ENCODE measurements around the gene ST6GALNAC1. TPM values are rescaled to one million over a fixed set of nuclear protein-coding genes. Genes with fewer than 3 reads are reported as not detected.

Gene ST6GALNAC1
- total RNA-seq, 4 donors from 2014 or later = 121 to 281 (median 182) TPM

GRCh38 chr17:76685366-76685765 is 41.8 kb upstream of the ST6GALNAC1 start:
- TF ChIP-seq EP300 (IDR thresholded peaks at IDR 0.05; ENCODE audit: low read depth) = no peak
- TF ChIP-seq CTCF (IDR thresholded peaks at IDR 0.05) = no peak
- TF ChIP-seq POLR2AphosphoS5 (IDR thresholded peaks at IDR 0.05) = no peak
- no peak for TF ChIP-seq POLR2A (IDR thresholded peaks at IDR 0.05)
- in situ Hi-C loops (cut with MboI; ENCODE audit: low pct_ligation_motif_present in 1 of 4, low pct_unique_long_range_greater_than_20kb in 1 of 4, low sequenced_read_pairs in 3 of 4) (no loop called here), intact Hi-C loops (cut with DNase I; ENCODE audit: low total_unique reads) (no loop called here)
- peak overlapping the region in 3 of 4 donors; percentile 79 to 89 (median 89) for H3K27ac ChIP-seq
- no peaks in the 10 kb centered on the region for H3K27me3 ChIP-seq
- peaks cover 24 to 74% (median 50%) of the 10 kb centered on the region in 4 donors for H3K4me1 ChIP-seq
- no peaks in the 10 kb centered on the region for H3K9me3 ChIP-seq
- H3K4me3 ChIP-seq = no peak overlapping the region
- no peaks in the 10 kb centered on the region for H3K36me3 ChIP-seq
- WGBS, 2 donors (ENCODE audit: low coverage in 1 of 2) = 83% methylated on average over 12 of the region's 12 CpGs; no CpG with 5 or more reads in 1 of the 2 donors
- no peak for DNase-seq

GRCh38 chr17:76684756-76685155 is 41.2 kb upstream of the ST6GALNAC1 start:
- H3K9me3 ChIP-seq = no peaks in the 10 kb centered on the region
- in situ Hi-C loops (cut with MboI; ENCODE audit: low pct_ligation_motif_present in 1 of 4, low pct_unique_long_range_greater_than_20kb in 1 of 4, low sequenced_read_pairs in 3 of 4) = no loop called here
- no peak overlapping the region for H3K4me3 ChIP-seq
- H3K27me3 ChIP-seq = no peaks in the 10 kb centered on the region
- no peak for DNase-seq
- H3K4me1 ChIP-seq = peaks cover 24 to 76% (median 51%) of the 10 kb centered on the region in 4 donors
- TF ChIP-seq POLR2A (IDR thresholded peaks at IDR 0.05) (no peak), EP300 (IDR thresholded peaks at IDR 0.05; ENCODE audit: low read depth) (no peak), POLR2AphosphoS5 (IDR thresholded peaks at IDR 0.05) (no peak), CTCF (IDR thresholded peaks at IDR 0.05) (no peak)
- 68% methylated on average over 7 of the region's 7 CpGs; no CpG with 5 or more reads in 1 of the 2 donors for WGBS, 2 donors (ENCODE audit: low coverage in 1 of 2)
- H3K36me3 ChIP-seq = no peaks in the 10 kb centered on the region
- intact Hi-C loops (cut with DNase I; ENCODE audit: low total_unique reads) = loop anchor here (5.0 kb wide), 1 partner anchor 33 kb away; no protein-coding TSS in a partner anchor
- peak overlapping the region in 3 of 4 donors; percentile 26 to 89 (median 79) for H3K27ac ChIP-seq

- 80% methylated on average over 24 of the region's 25 CpGs; no CpG with 5 or more reads in 1 of the 2 donors for WGBS, 2 donors (ENCODE audit: low coverage in 1 of 2)
- no peaks in the 10 kb centered on the region for H3K9me3 ChIP-seq
- H3K27me3 ChIP-seq = no peaks in the 10 kb centered on the region
- H3K4me1 ChIP-seq = peaks cover 24 to 70% (median 50%) of the 10 kb centered on the region in 4 donors
- no peak for TF ChIP-seq POLR2A (IDR thresholded peaks at IDR 0.05)
- TF ChIP-seq CTCF (IDR thresholded peaks at IDR 0.05) = no peak
- no peak for TF ChIP-seq POLR2AphosphoS5 (IDR thresholded peaks at IDR 0.05)
- TF ChIP-seq EP300 (IDR thresholded peaks at IDR 0.05; ENCODE audit: low read depth) = no peak
- intact Hi-C loops (cut with DNase I; ENCODE audit: low total_unique reads) = loop anchor here (5.0 kb wide), 1 partner anchor 33 kb away; no protein-coding TSS in a partner anchor
- H3K36me3 ChIP-seq = no peaks in the 10 kb centered on the region
- no peak for DNase-seq
- no peak overlapping the region for H3K4me3 ChIP-seq
- in situ Hi-C loops (cut with MboI; ENCODE audit: low pct_ligation_motif_present in 1 of 4, low pct_unique_long_range_greater_than_20kb in 1 of 4, low sequenced_read_pairs in 3 of 4) = no loop called here
- H3K27ac ChIP-seq = peak overlapping the region in 3 of 4 donors; percentile 26 to 89 (median 79)
Measured at GRCh38 chr17:76683921-76684745, 40.6 kb upstream of the ST6GALNAC1 start.

GRCh38 chr17:76683011-76683755 is 39.6 kb upstream of the ST6GALNAC1 start:
- in situ Hi-C loops (cut with MboI; ENCODE audit: low pct_ligation_motif_present in 1 of 4, low pct_unique_long_range_greater_than_20kb in 1 of 4, low sequenced_read_pairs in 3 of 4) (no loop called here), intact Hi-C loops (cut with DNase I; ENCODE audit: low total_unique reads) (loop anchor here (5.0 kb wide), 1 partner anchor 34 kb away; no protein-coding TSS in a partner anchor)
- peaks cover 29 to 62% (median 48%) of the 10 kb centered on the region in 4 donors for H3K4me1 ChIP-seq
- H3K9me3 ChIP-seq = no peaks in the 10 kb centered on the region
- 72% methylated on average over 18 of the region's 18 CpGs; no CpG with 5 or more reads in 1 of the 2 donors for WGBS, 2 donors (ENCODE audit: low coverage in 1 of 2)
- H3K27me3 ChIP-seq = no peaks in the 10 kb centered on the region
- H3K27ac ChIP-seq = peak overlapping the region; percentile 17 to 89 (median 71)
- H3K4me3 ChIP-seq = no peak overlapping the region
- TF ChIP-seq POLR2AphosphoS5 (IDR thresholded peaks at IDR 0.05) (no peak), POLR2A (IDR thresholded peaks at IDR 0.05) (no peak), CTCF (IDR thresholded peaks at IDR 0.05) (no peak), EP300 (IDR thresholded peaks at IDR 0.05; ENCODE audit: low read depth) (no peak)
- no peaks in the 10 kb centered on the region for H3K36me3 ChIP-seq
- no peak for DNase-seq

Measured in transverse colon (tissue), 4 donors.